HepG2 (cell line): ENCODE measurements around the gene COQ9. TPM values are rescaled to one million over a fixed set of nuclear protein-coding genes. Genes with fewer than 3 reads are reported as not detected.

Experiments used
- ATAC-seq: fragments of 200-7000 bp; cut with Tn5 transposase; 3 replicates; pipeline ENCODE4 v1.9.1; 2020; ENCODE audit warnings: mild to moderate bottlenecking, moderate library complexity
- BruUV-seq: library from RNA; stranded (reverse); fragments of 400-500 nt; replicated peaks from 2 replicates; lab custom pipeline; 2021; lab: Mats Ljungman, UMichigan
- CTCF ChIA-PET: fragments of 300-600 bp; formaldehyde crosslinking; extraction: SDS; loops from one replicate; lab custom pipeline; 2021; ENCODE audit warnings: low total read pairs, inconsistent platforms, low intra/inter-chr PET ratio; lab: Yijun Ruan, JAX
- POLR2A ChIA-PET: fragments of 350-600 bp; sonication (Branson Sonifier 250); formaldehyde crosslinking; loops from one replicate; lab custom pipeline; 2020; ENCODE audit warnings: antibody characterized with exemption, inconsistent platforms; lab: Yijun Ruan, JAX
- DNase-seq: peaks from one replicate; pipeline ENCODE4 v3.0.0-alpha.2; 2015; ENCODE audit warnings: low spot score
- FAIRE-seq: peaks from 3 replicates; lab custom pipeline; 2011; peaks lifted over from hg19 to GRCh38; lab: Jason Lieb, UNC
- H2AFZ ChIP-seq: one replicate; pipeline ENCODE4 v1.6.1; 2011; ENCODE audit warnings: low read length, inconsistent platforms
- H3K27ac ChIP-seq: fragments of 300-600 bp; 3 replicates; pipeline ENCODE4 v1.8.0; 2011; ENCODE audit warnings: mixed run types, mild to moderate bottlenecking, mixed read lengths, low read length, inconsistent platforms; ENCODE audit not compliant: insufficient read depth; ENCODE audit errors: extremely low read length
- H3K27me3 ChIP-seq, 2 experiments: fragments of 200-600 bp in 1 of 2; 2 replicates in 1 of 2; 3 replicates in 1 of 2; pipeline versions ENCODE4 v1.6.0 to v1.8.0; 2011; ENCODE audit warnings: low read length in 2 of 2, mild to moderate bottlenecking in 2 of 2, moderate library complexity in 2 of 2, inconsistent platforms in 1 of 2; ENCODE audit not compliant: insufficient read depth in 2 of 2, control insufficient read depth in 1 of 2
- H3K36me3 ChIP-seq, 2 experiments: fragments of 200-600 bp in 1 of 2; replicated peaks in 1 of 2; 2 replicates in 1 of 2; 3 replicates in 1 of 2; pipeline versions ENCODE4 v1.5.1 to v1.8.0; 2011; ENCODE audit warnings: low read length in 2 of 2, inconsistent platforms in 1 of 2; ENCODE audit not compliant: insufficient read depth in 2 of 2, control insufficient read depth in 1 of 2
- H3K4me1 ChIP-seq: 2 replicates; pipeline ENCODE4 v1.5.1; 2012; ENCODE audit warnings: low read length, inconsistent platforms; ENCODE audit not compliant: insufficient read depth
- H3K4me2 ChIP-seq: 2 replicates; pipeline ENCODE4 v1.6.0; 2011; ENCODE audit warnings: low read depth, low read length, inconsistent platforms
- H3K4me3 ChIP-seq, 3 experiments: fragments of 200-600 bp in 1 of 3; sonication (generic), shearing (Covaris generic) in 1 of 3; replicated peaks in 1 of 3; 2 replicates each; pipeline ENCODE4 v1.5.1; 2011 to 2016; ENCODE audit warnings: low read length in 3 of 3, inconsistent platforms in 2 of 3, low read depth in 2 of 3, mild to moderate bottlenecking in 2 of 3, control low read depth in 1 of 3, mixed read lengths in 1 of 3; ENCODE audit not compliant: insufficient read depth in 1 of 3
- H3K79me2 ChIP-seq: one replicate; pipeline ENCODE4 v1.6.1; 2011; ENCODE audit warnings: low read length, inconsistent platforms; ENCODE audit not compliant: insufficient read depth
- H3K9ac ChIP-seq: 2 replicates; pipeline ENCODE4 v1.6.0; 2011; ENCODE audit warnings: mild to moderate bottlenecking, low read depth, low read length, inconsistent platforms; ENCODE audit not compliant: insufficient read depth
- H3K9me3 ChIP-seq: 2 replicates; pipeline ENCODE4 v1.5.1; 2012; ENCODE audit warnings: mild to moderate bottlenecking, low read length
- H4K20me1 ChIP-seq: 2 replicates; pipeline ENCODE4 v1.6.0; 2011; ENCODE audit warnings: inconsistent platforms, mild to moderate bottlenecking, low read length, moderate library complexity; ENCODE audit not compliant: insufficient read depth
- CBX2 ChIP-seq, 2 experiments: fragments of 200-600 bp in 1 of 2; sonication (generic); formaldehyde crosslinking in 1 of 2; IDR thresholded peaks; 2 replicates each; pipeline versions ENCODE4 v1.7.0 to v1.8.1; 2018 to 2022; ENCODE audit warnings: low read depth in 2 of 2, low read length in 1 of 2, mild to moderate bottlenecking in 1 of 2, missing genetic modification reagents in 1 of 2
- FOXA1 ChIP-seq, 2 experiments: fragments of 450-650 bp in 1 of 2; sonication (generic) in 1 of 2; formaldehyde crosslinking in 1 of 2; IDR thresholded peaks; 2 replicates each; pipeline versions ENCODE4 v1.4.0 to v1.6.1; 2016 to 2020; ENCODE audit warnings: missing genetic modification reagents in 1 of 2
- GATAD2A ChIP-seq: IDR thresholded peaks from 2 replicates; pipeline ENCODE4 v1.6.1; 2016
- RARG ChIP-seq: sonication (generic); formaldehyde crosslinking; IDR thresholded peaks from 2 replicates; pipeline ENCODE4 v1.4.0; 2020; ENCODE audit warnings: low read depth, mild to moderate bottlenecking, missing genetic modification reagents
- SETDB1 ChIP-seq: sonication (generic); formaldehyde crosslinking; IDR thresholded peaks from 2 replicates; pipeline ENCODE4 v1.5.1; 2020; ENCODE audit warnings: missing genetic modification reagents, mild to moderate bottlenecking, borderline replicate concordance
- SOX13 ChIP-seq, 3 experiments: fragments of 450-650 bp in 1 of 3; sonication (generic) in 1 of 3; formaldehyde crosslinking in 1 of 3; IDR thresholded peaks in 2 of 3; conservative IDR thresholded peaks in 1 of 3; 2 replicates each; pipeline versions ENCODE4 v1.5.0 to v1.6.1; 2016 to 2020; ENCODE audit warnings: antibody characterized with exemption in 1 of 3, mild to moderate bottlenecking in 1 of 3, missing compliant biosample characterization in 1 of 3, missing genetic modification reagents in 1 of 3, moderate library complexity in 1 of 3
- SOX5 ChIP-seq: IDR thresholded peaks from 2 replicates; pipeline ENCODE4 v1.6.1; 2016; ENCODE audit warnings: borderline replicate concordance
- SOX6 ChIP-seq, 2 experiments: fragments of 450-650 bp in 1 of 2; sonication (generic) in 1 of 2; formaldehyde crosslinking in 1 of 2; IDR thresholded peaks; 2 replicates each; pipeline versions ENCODE4 v1.4.0 to v1.6.1; 2017 to 2020; ENCODE audit warnings: antibody characterized with exemption in 1 of 2, mild to moderate bottlenecking in 1 of 2, missing genetic modification reagents in 1 of 2
- SRSF4 ChIP-seq: fragments of 200-400 bp; formaldehyde crosslinking; IDR thresholded peaks from one replicate; pipeline ENCODE4 v1.6.1; 2018; ENCODE audit warnings: mild to moderate bottlenecking, low read depth, low read length, moderate library complexity; ENCODE audit not compliant: poor library complexity, severe bottlenecking
- TCF12 ChIP-seq, 2 experiments: fragments of 450-650 bp in 1 of 2; sonication (generic) in 1 of 2; formaldehyde crosslinking in 1 of 2; IDR thresholded peaks; 2 replicates each; pipeline versions ENCODE4 v1.6.1 to v1.8.0; 2017 to 2022; ENCODE audit warnings: antibody characterized with exemption in 1 of 2, mild to moderate bottlenecking in 1 of 2, missing genetic modification reagents in 1 of 2, moderate library complexity in 1 of 2
- THAP11 ChIP-seq: IDR thresholded peaks from 2 replicates; pipeline ENCODE4 v1.6.1; 2016; ENCODE audit warnings: missing biosample characterization, missing genetic modification reagents
- ZNF652 ChIP-seq: IDR thresholded peaks from 2 replicates; pipeline ENCODE4 v1.6.1; 2016; ENCODE audit warnings: low read depth, borderline replicate concordance
- ZNF7 ChIP-seq: IDR thresholded peaks from 2 replicates; pipeline ENCODE4 v1.6.1; 2016; ENCODE audit warnings: missing biosample characterization, missing genetic modification reagents
- WGBS: methylation state at CpG from one replicate; pipeline ENCODE4 v1.1.6; 2017; ENCODE audit warnings: low lambda C conversion rate; 5-methylcytosine and 5-hydroxymethylcytosine counted together
- in situ Hi-C: cut with HindIII; loops from 2 replicates; pipeline ENCODE4 v1.10.0; 2017; ENCODE audit warnings: low pct_unique_long_range_greater_than_20kb; ENCODE audit not compliant: extremely low pct_ligation_motif_present
- intact Hi-C: fragments of 100-400 bp; cut with micrococcal nuclease; formaldehyde crosslinking; loops from one replicate; pipeline ENCODE4 v1.10.0; 2022; ENCODE audit not compliant: unreplicated experiment
- polyA plus RNA-seq, 8 experiments: library from polyadenylated mRNA; depleted of rRNA in 3 of 8; stranded (reverse) in 7 of 8; unstranded in 1 of 8; fragments of >200 nt; fragmentation: Illumina TruSeq in 4 of 8; extraction: Trizol in 4 of 8; gene quantifications; 2 replicates each; pipeline versions ENCODE4 v1.2.1 to v1.2.3, GENCODE V29; 2011 to 2016; ENCODE audit warnings: low read depth in 4 of 8, missing spikeins in 1 of 8, mixed read lengths in 1 of 8; ENCODE audit not compliant: insufficient read depth in 1 of 8
- total RNA-seq, 5 experiments: library from RNA; depleted of rRNA; stranded (reverse); fragments of >200 nt; fragmentation: Illumina TruSeq; extraction: Trizol; gene quantifications; 2 replicates each; pipeline ENCODE4 v1.2.3, GENCODE V29; 2016; ENCODE audit warnings: low read depth in 1 of 5

COQ9 gene
- total and polyA plus RNA-seq, 2 of the 13 experiments (the other 11 are each of a cell fraction or from before 2014, with no cell fraction given) = 57.5 to 108 TPM

GRCh38 chr16:57502048-57502775, 54.9 kb downstream of the COQ9 start:
- Histone ChIP-seq H3K27me3 (peaks cover 5 to 53% of the 10 kb centered on the region in 2 experiments; a peak in 4 of 5 replicates), H3K36me3 (no peaks in the 10 kb centered on the region), H3K4me3 (no peak overlapping the region), H3K27ac (no peak overlapping the region), H3K9me3 (no peaks in the 10 kb centered on the region), H3K9ac (no peak overlapping the region), H3K79me2 (no peaks in the 10 kb centered on the region), H4K20me1 (no peaks in the 10 kb centered on the region), H3K4me2 (no peak overlapping the region), H2AFZ (no peak overlapping the region), H3K4me1 (peaks cover 28% of the 10 kb centered on the region)
- FAIRE-seq = no peak
- no peak for ATAC-seq
- in situ Hi-C loops = no loop called here
- ChIA-PET POLR2A (interaction anchor here (0.8 to 2.9 kb wide), 4 partner anchors 22 to 55 kb away, joined by 3 to 8 read pairs (median 4); partner anchors contain the start of genes CIAPIN1, COQ9 and POLR2C), CTCF (interaction anchor here (0.6 kb wide), 1 partner anchor 206 kb away, joined by 3 read pairs; no protein-coding TSS in a partner anchor)
- TF ChIP-seq ZNF7 (CRISPR knock-in tag) = peak; percentile 85; the same call in 1 of the 2 replicates
- no peak for TF ChIP-seq RARG (CRISPR knock-in tag)
- TF ChIP-seq FOXA1 (IDR thresholded peaks at IDR 0.05) = no peak
- 0 out of 2 replicates have a peak, but pooled peaks have one; percentile 8 for TF ChIP-seq FOXA1 (CRISPR knock-in tag; IDR thresholded peaks at IDR 0.05)
- TF ChIP-seq THAP11 = no peak
- TF ChIP-seq SOX6 (IDR thresholded peaks at IDR 0.05) = no peak
- TF ChIP-seq SOX6 (CRISPR knock-in tag; IDR thresholded peaks at IDR 0.05) = peak; percentile 19; the same call in 1 of the 2 replicates
- no peak for TF ChIP-seq SRSF4
- TF ChIP-seq TCF12 (IDR thresholded peaks at IDR 0.05) = no peak
- TF ChIP-seq TCF12 (CRISPR knock-in tag; IDR thresholded peaks at IDR 0.05) = no peak
- peak; percentile 64; the same call in 1 of the 2 replicates for TF ChIP-seq ZNF652 (CRISPR knock-in tag)
- no peak for TF ChIP-seq SETDB1 (CRISPR knock-in tag)
- 0 out of 2 replicates have a peak, but pooled peaks have one; percentile 25 for TF ChIP-seq SOX13 (IDR thresholded peaks at IDR 0.05)
- peak in 1 of 2 experiments; percentile 44; a peak in 1 of 4 replicates for TF ChIP-seq SOX13 (CRISPR knock-in tag; conservative IDR thresholded peaks at IDR 0.05 in 1 of 2, IDR thresholded peaks at IDR 0.05 in 1 of 2)
- 0 out of 2 replicates have a peak, but pooled peaks have one; percentile 12 for TF ChIP-seq GATAD2A (CRISPR knock-in tag)
- no peak for TF ChIP-seq CBX2 (IDR thresholded peaks at IDR 0.05; ENCODE audit: low read depth, low read length)
- no peak for TF ChIP-seq CBX2 (CRISPR knock-in tag; IDR thresholded peaks at IDR 0.05; ENCODE audit: low read depth)
- peak; percentile 26; the same call in 1 of the 2 replicates for TF ChIP-seq SOX5 (CRISPR knock-in tag)
- BruUV-seq = no TSS peak
- intact Hi-C loops = no loop called here
- 29% methylated on average over 12 of the region's 12 CpGs for WGBS
- DNase-seq = no peak
